ENCODE data around the gene ANKHD1. TPM values are rescaled to one million over a fixed set of nuclear protein-coding genes. Genes with fewer than 3 reads are reported as not detected.

The ANKHD1 gene
- total and polyA plus RNA-seq, 4 donors, result 33.2 to 116 (median 60.1) TPM

DNA sequence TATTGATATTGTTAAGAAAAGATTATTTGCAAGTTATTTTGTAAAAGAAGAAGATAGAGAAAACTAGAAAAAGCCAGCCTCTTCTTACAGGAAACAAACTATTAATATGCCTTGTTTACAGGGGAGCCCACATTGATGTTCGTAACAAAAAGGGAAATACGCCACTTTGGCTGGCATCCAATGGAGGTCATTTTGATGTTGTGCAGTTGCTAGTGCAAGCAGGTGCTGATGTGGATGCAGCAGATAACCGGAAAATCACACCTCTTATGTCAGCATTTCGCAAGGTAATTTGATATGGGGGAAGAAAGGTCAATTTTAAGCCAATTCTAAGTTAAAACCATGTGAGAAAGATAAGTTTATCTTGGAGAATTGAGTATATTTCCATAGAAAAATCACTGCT, 108.3 kb downstream of the ANKHD1 start (continued):
- no peak for TF ChIP-seq RXRA (IDR thresholded peaks at IDR 0.05)
- no peak for TF ChIP-seq TAF1 (conservative IDR thresholded peaks at IDR 0.05)
- TF ChIP-seq EGR1 (IDR thresholded peaks at IDR 0.05; ENCODE audit: low read depth in 2 of 2), result no peak

DNA sequence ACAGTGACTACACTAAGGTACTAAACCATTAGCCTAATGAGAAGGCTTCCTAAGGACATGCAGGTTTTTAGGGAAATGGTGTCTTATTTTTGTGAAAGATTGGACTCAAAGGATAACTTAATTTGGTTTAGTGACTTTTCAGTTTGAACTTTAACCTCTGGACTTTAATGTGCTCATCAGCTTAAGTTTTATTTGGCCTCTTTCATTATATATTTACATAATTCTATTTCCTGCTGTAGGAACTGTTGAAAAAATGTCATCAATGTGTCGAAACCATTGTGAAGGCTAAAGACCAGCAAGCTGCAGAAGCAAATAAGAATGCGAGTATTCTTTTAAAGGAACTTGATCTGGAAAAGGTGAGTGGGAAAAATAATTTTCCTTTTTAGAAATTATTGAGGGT, 111.5 kb downstream of the ANKHD1 start:
- Histone ChIP-seq H3K27me3 (ENCODE audit: control insufficient read depth in 4 of 4, insufficient read depth in 4 of 4, low read length in 3 of 4) (no peaks in the 10 kb centered on the region), H3K4me3 (ENCODE audit: low read depth in 1 of 3, low read length in 3 of 3) (no peak overlapping the region), H3K36me3 (ENCODE audit: control insufficient read depth in 4 of 4, insufficient read depth in 3 of 4, low read depth in 1 of 4, low read length in 3 of 4) (peaks cover 12 to 38% (median 28%) of the 10 kb centered on the region in 4 donors), H3K9me3 (ENCODE audit: control insufficient read depth in 4 of 4, low read length in 3 of 4) (no peaks in the 10 kb centered on the region), H3K9ac (ENCODE audit: low read depth in 1 of 2, low read length in 2 of 2) (no peak overlapping the region), H3K4me1 (ENCODE audit: control insufficient read depth in 4 of 4, insufficient read depth in 4 of 4, low read length in 3 of 4) (peaks cover 0 to 7% (median 5%) of the 10 kb centered on the region in 4 donors), H3K27ac (ENCODE audit: low read depth in 1 of 2, low read length in 2 of 2) (no peak overlapping the region)
- whole genome bisulfite sequencing, result 38% methylated on average over 2 of the region's 2 CpGs
- TF ChIP-seq, protein P1, sequence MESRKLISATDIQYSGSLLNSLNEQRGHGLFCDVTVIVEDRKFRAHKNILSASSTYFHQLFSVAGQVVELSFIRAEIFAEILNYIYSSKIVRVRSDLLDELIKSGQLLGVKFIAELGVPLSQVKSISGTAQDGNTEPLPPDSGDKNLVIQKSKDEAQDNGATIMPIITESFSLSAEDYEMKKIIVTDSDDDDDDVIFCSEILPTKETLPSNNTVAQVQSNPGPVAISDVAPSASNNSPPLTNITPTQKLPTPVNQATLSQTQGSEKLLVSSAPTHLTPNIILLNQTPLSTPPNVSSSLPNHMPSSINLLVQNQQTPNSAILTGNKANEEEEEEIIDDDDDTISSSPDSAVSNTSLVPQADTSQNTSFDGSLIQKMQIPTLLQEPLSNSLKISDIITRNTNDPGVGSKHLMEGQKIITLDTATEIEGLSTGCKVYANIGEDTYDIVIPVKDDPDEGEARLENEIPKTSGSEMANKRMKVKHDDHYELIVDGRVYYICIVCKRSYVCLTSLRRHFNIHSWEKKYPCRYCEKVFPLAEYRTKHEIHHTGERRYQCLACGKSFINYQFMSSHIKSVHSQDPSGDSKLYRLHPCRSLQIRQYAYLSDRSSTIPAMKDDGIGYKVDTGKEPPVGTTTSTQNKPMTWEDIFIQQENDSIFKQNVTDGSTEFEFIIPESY (IDR thresholded peaks at IDR 0.05), result no peak
- TF ChIP-seq FOXA2 (IDR thresholded peaks at IDR 0.05) (no peak), HNF4A (conservative IDR thresholded peaks at IDR 0.05) (peak; percentile 71 to 72), TAF1 (conservative IDR thresholded peaks at IDR 0.05) (no peak), YY1 (IDR thresholded peaks at IDR 0.05) (no peak), HNF4G (IDR thresholded peaks at IDR 0.05) (no peak), RAD21 (IDR thresholded peaks at IDR 0.05) (no peak), GABPA (IDR thresholded peaks at IDR 0.05 in 1 of 2, conservative IDR thresholded peaks at IDR 0.05 in 1 of 2) (peak in 1 of 2 donors; percentile 53), SP1 (IDR thresholded peaks at IDR 0.05) (no peak), JUND (IDR thresholded peaks at IDR 0.05) (peak in 1 of 2 donors; percentile 21), RXRA (IDR thresholded peaks at IDR 0.05) (peak in 1 of 2 donors; percentile 47), NR2F2 (IDR thresholded peaks at IDR 0.05) (peak; percentile 23)
- TF ChIP-seq, protein P2, sequence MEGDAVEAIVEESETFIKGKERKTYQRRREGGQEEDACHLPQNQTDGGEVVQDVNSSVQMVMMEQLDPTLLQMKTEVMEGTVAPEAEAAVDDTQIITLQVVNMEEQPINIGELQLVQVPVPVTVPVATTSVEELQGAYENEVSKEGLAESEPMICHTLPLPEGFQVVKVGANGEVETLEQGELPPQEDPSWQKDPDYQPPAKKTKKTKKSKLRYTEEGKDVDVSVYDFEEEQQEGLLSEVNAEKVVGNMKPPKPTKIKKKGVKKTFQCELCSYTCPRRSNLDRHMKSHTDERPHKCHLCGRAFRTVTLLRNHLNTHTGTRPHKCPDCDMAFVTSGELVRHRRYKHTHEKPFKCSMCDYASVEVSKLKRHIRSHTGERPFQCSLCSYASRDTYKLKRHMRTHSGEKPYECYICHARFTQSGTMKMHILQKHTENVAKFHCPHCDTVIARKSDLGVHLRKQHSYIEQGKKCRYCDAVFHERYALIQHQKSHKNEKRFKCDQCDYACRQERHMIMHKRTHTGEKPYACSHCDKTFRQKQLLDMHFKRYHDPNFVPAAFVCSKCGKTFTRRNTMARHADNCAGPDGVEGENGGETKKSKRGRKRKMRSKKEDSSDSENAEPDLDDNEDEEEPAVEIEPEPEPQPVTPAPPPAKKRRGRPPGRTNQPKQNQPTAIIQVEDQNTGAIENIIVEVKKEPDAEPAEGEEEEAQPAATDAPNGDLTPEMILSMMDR (IDR thresholded peaks at IDR 0.05; ENCODE audit: low read depth, low read length, missing input control), result no peak
- TF ChIP-seq, protein P3, sequence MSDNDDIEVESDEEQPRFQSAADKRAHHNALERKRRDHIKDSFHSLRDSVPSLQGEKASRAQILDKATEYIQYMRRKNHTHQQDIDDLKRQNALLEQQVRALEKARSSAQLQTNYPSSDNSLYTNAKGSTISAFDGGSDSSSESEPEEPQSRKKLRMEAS (IDR thresholded peaks at IDR 0.05), result peak; percentile 33
- TF ChIP-seq, protein P4, sequence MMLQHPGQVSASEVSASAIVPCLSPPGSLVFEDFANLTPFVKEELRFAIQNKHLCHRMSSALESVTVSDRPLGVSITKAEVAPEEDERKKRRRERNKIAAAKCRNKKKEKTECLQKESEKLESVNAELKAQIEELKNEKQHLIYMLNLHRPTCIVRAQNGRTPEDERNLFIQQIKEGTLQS (IDR thresholded peaks at IDR 0.05), result no peak
- TF ChIP-seq, protein P5, sequence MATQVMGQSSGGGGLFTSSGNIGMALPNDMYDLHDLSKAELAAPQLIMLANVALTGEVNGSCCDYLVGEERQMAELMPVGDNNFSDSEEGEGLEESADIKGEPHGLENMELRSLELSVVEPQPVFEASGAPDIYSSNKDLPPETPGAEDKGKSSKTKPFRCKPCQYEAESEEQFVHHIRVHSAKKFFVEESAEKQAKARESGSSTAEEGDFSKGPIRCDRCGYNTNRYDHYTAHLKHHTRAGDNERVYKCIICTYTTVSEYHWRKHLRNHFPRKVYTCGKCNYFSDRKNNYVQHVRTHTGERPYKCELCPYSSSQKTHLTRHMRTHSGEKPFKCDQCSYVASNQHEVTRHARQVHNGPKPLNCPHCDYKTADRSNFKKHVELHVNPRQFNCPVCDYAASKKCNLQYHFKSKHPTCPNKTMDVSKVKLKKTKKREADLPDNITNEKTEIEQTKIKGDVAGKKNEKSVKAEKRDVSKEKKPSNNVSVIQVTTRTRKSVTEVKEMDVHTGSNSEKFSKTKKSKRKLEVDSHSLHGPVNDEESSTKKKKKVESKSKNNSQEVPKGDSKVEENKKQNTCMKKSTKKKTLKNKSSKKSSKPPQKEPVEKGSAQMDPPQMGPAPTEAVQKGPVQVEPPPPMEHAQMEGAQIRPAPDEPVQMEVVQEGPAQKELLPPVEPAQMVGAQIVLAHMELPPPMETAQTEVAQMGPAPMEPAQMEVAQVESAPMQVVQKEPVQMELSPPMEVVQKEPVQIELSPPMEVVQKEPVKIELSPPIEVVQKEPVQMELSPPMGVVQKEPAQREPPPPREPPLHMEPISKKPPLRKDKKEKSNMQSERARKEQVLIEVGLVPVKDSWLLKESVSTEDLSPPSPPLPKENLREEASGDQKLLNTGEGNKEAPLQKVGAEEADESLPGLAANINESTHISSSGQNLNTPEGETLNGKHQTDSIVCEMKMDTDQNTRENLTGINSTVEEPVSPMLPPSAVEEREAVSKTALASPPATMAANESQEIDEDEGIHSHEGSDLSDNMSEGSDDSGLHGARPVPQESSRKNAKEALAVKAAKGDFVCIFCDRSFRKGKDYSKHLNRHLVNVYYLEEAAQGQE (IDR thresholded peaks at IDR 0.05), result no peak
- no peak for DNase-seq (ENCODE audit: low spot score)
